ENCODE measurements around the gene TOP2B.

The TOP2B gene

GRCh38 chr3:25673738-25674298, 9.1 kb upstream of the TOP2B start:
- no peak for DNase-seq (ENCODE audit: low read depth in 3 of 3, low spot score in 1 of 3)

- DNase-seq (ENCODE audit: low read depth in 3 of 3, low spot score in 1 of 3): no peak
Measured at GRCh38 chr3:25665315-25666280, 891 bp upstream of the TOP2B start.

DNA sequence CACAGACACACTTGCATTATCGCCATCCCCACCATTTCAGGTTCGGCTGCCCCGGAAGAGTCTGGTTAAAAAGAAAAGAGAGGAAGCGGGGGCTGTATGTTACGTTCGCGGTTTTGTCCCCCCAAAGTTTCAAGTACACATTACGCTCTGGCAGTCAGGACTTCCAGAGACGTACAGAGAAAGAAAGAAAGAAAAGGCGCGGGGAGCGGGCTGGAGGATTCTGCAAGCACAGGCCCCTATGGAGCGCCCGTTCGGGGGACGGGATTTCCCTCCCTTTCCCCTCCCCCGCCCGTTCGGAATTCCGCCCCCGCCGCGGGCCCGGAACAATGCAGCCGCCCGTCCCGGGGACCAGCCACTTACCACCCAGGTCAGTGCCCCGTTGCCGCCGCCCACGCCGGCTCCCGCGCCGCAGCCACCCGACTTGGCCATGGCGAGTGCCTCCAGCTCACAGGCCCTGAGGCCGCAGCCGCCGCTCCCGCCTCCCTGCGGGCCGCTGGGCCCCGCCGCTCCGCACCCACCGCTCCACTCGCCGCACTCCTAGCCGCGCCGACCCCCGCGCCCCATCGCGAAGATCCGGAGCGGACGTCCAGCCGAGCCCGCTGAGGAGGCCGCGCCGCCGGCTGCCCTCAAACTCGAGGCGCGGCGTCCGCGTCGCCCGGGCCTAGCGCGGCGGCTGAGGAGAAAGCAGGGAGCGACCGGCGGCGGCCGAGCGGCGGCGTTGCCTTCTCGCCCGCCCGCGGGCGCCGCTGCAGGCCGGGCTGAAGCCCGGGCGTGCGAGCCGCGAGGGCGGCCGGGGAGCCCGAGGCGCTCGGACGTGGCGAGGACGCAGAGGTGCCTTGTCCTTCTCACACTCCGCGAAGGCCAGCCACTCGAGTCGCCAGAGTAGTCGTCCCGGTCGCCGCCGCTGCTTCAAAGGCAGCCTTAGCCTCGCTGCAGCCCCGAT, 567 bp downstream of the TOP2B start:
- peak in 2 of 3 donors; percentile 31 to 58 for DNase-seq (ENCODE audit: low read depth in 3 of 3, low spot score in 1 of 3)

DNA sequence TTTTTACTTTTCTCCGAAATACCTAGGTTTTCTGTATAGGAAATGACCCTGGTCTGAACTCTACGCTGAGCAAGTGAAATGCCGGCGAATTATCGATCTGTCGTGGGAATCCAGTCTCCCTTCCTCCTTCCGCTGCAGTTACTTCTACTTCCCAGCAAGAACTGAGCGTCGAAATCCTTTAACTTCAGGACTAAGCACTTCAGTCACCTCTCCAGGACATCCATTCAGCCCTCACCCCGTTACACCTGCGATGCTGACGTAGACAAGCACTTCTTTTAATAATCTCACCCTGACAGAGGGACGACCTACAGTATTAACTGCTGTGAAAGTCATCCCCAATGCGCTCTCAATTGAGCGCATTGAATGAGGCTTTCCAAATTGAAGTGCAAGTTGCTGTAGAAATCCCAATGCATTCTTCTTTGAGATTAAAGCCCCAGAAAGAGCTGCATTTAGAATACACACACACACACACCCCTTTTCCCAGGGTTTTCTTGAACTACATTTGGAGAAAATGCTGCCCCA, 1.3 kb downstream of the TOP2B start:
- DNase-seq (ENCODE audit: low read depth in 3 of 3, low spot score in 1 of 3): no peak

DNA sequence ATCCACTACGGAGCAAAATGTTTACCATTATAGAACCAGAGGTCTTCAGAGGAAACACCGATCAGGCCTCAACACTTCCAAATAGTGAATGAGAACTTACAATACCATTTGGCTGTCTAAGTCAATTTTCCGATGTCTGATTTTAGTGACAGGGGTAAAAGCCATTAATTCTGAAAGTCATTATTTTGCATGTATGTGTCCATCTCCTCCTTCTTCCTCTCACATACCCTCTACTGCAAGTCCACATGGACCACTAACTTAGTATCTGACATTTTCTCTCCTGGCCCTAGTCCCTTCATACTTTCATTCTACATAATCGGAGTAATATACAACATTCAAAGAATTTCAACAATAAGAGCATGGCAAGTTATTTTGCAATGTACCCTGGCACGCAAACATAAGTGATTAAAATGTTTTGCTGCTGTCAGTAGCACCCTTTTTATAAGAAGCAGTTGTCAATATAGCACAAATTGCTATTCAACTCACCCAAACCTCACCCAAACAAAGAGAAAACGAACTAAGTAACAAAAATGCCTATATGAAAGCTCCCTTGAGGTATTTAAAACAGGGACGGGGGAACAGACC, 1.9 kb downstream of the TOP2B start:
- no peak for DNase-seq (ENCODE audit: low read depth in 3 of 3, low spot score in 1 of 3)

- DNase-seq (ENCODE audit: low read depth in 3 of 3, low spot score in 1 of 3): no peak
Measured at GRCh38 chr3:25661694-25662437, 2.8 kb downstream of the TOP2B start.

- DNase-seq (ENCODE audit: low read depth in 3 of 3, low spot score in 1 of 3): no peak
Measured at GRCh38 chr3:25658836-25659235, 5.9 kb downstream of the TOP2B start.

GRCh38 chr3:25657293-25657692, 7.4 kb downstream of the TOP2B start:
- no peak for DNase-seq (ENCODE audit: low read depth in 3 of 3, low spot score in 1 of 3)

GRCh38 chr3:25655659-25656058, 9.0 kb downstream of the TOP2B start:
- DNase-seq (ENCODE audit: low read depth in 3 of 3, low spot score in 1 of 3): no peak

DNA sequence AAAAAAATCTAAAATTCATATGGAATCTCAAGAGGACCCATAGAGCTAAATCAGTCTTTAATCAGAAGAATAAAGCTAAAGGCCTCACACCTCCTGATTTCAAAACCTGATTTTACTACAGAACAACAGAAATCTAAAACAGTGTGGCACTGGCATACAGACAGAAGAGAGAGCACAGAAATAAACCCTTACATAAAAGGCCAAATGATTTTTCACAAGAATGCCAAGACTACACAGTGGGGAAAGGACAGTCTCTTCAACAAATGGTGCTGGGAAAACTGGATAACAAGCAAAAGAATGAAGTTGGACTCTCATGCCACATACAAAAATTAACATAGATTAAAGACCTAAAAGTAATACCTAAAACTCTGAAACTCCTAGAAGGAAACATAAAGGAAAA, 10.1 kb downstream of the TOP2B start:
- no peak for DNase-seq (ENCODE audit: low read depth in 3 of 3, low spot score in 1 of 3)

- no peak for DNase-seq (ENCODE audit: low read depth in 3 of 3, low spot score in 1 of 3)
Measured at GRCh38 chr3:25653322-25653721, 11.4 kb downstream of the TOP2B start.

- no peak for DNase-seq (ENCODE audit: low read depth in 3 of 3, low spot score in 1 of 3)
Measured at GRCh38 chr3:25652921-25653320, 11.8 kb downstream of the TOP2B start.

DNA sequence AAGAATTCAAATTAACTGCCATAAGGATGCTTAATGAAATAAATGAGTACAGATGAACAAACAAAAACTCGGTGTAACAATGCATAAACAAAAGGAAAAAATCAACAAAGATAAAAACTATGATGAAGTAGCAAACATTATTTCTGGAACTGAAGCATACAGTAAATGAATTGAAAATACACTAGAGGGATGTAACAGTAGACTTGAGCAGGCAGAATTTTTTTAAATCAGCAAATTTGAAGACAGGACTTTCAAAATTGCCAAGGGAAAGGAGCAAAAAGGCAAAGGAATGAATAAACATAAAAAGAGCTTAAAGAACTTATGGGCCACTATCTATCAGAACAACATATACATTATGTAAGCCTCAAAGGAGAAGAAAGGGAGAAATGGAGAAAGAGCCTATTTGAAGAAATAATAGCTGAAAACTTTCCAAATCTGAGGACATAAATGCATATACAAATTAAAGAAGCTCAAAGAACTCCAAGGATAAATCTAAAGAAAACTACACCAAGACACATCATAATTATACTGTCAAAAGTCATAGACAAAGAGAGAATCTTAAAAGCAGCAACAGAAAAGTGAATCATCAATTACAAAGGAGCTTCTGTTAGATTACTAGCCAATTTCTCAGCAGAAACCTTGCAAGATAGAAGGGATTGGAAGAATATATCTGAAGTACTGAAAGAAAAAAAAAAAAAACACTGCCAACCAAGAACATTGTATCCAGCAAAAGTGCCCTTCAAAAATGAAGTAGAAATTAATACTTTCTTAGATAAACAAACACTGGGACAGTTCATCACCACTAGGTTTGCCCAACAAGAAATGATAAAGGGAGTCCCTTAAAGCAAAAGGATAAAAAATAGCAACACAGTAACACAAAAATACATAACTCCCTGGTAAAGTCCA, 15.5 kb downstream of the TOP2B start:
- no peak for DNase-seq (ENCODE audit: low read depth in 3 of 3, low spot score in 1 of 3)

DNA sequence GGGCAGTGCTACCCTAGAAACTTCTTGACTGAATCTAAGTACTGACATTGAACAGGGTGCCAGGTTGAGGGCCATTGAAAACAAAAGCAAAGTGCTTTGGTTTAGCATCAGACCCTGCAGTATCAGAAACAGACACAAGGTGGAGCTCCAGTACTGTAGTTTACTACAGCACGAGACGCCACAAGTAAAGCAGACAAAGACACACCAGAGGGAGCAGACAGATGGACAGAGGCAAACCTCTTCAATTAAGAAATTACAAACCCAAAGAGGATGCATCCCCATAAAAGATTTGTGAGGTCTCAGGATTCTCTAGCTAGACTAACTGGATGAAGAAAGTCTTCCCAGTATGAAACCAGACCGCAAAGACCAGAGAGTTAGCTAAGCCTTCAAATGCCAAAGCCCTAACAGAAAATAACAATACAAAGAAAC, 16.6 kb downstream of the TOP2B start:
- peak; percentile 53 to 64 (median 57) for DNase-seq (ENCODE audit: low read depth in 3 of 3, low spot score in 1 of 3)

- DNase-seq (ENCODE audit: low read depth in 3 of 3, low spot score in 1 of 3): no peak
Measured at GRCh38 chr3:25635038-25635437, 29.7 kb downstream of the TOP2B start.

GRCh38 chr3:25633919-25634318, 30.8 kb downstream of the TOP2B start:
- no peak for DNase-seq (ENCODE audit: low read depth in 3 of 3, low spot score in 1 of 3)

GRCh38 chr3:25631989-25632388, 32.7 kb downstream of the TOP2B start:
- DNase-seq (ENCODE audit: low read depth in 3 of 3, low spot score in 1 of 3): no peak

GRCh38 chr3:25621087-25621486, 43.6 kb downstream of the TOP2B start:
- no peak for DNase-seq (ENCODE audit: low read depth in 3 of 3, low spot score in 1 of 3)

- DNase-seq (ENCODE audit: low read depth in 3 of 3, low spot score in 1 of 3): no peak
Measured at GRCh38 chr3:25620493-25620892, 44.2 kb downstream of the TOP2B start.

Measured in stimulated activated CD4-positive, alpha-beta T cell treated with anti-CD3 and anti-CD28 coated beads, TNF-alpha, amount 100 ng/mL, for 1 hour (primary cell).